CD4-positive, alpha-beta T cell (primary cell): ENCODE measurements around the gene ANKRD33B. TPM values are rescaled to one million over a fixed set of nuclear protein-coding genes. Genes with fewer than 3 reads are reported as not detected.

Experiments
- ATAC-seq: fragments of 200-7000 bp; cut with Tn5 transposase; one replicate; pipeline ENCODE4 v1.10.0; 2022; ENCODE audit warnings: mild to moderate bottlenecking; ENCODE audit not compliant: poor library complexity
- CTCF ChIA-PET: fragments of 350-600 bp; sonication (Branson Sonifier 250); formaldehyde crosslinking; loops from one replicate; lab custom pipeline; 2021; ENCODE audit warnings: antibody characterized with exemption, inconsistent platforms; lab: Charles Lee
- POLR2A ChIA-PET: fragments of 350-600 bp; sonication (Branson Sonifier 250); formaldehyde crosslinking; loops from one replicate; lab custom pipeline; 2021; ENCODE audit warnings: antibody characterized with exemption, inconsistent platforms; lab: Charles Lee
- DNase-seq, 14 experiments: peaks; one replicate each; pipeline ENCODE4 v3.0.0-alpha.2; 2013 to 2020; ENCODE audit warnings: mixed read lengths in 2 of 14
- H3K27ac ChIP-seq, 2 donors: one replicate each; pipeline versions ENCODE4 v1.5.1 to v1.7.0; 2013; ENCODE audit warnings: low read length in 2 of 2, low read depth in 1 of 2, mild to moderate bottlenecking in 1 of 2
- H3K27me3 ChIP-seq, 2 experiments: 1 replicate in 1 of 2; 2 replicates in 1 of 2; pipeline versions ENCODE4 v1.6.1 to v1.7.0; 2013; ENCODE audit warnings: low read length in 2 of 2, control low read depth in 1 of 2, mild to moderate bottlenecking in 1 of 2, moderate library complexity in 1 of 2; ENCODE audit not compliant: insufficient read depth in 2 of 2, control insufficient read depth in 1 of 2
- H3K36me3 ChIP-seq: one replicate; pipeline ENCODE4 v1.6.1; 2013; ENCODE audit warnings: low read length, control low read depth; ENCODE audit not compliant: insufficient read depth
- H3K4me1 ChIP-seq: one replicate; pipeline ENCODE4 v1.6.1; 2013; ENCODE audit warnings: low read length, control low read depth; ENCODE audit not compliant: insufficient read depth
- H3K4me3 ChIP-seq: one replicate; pipeline ENCODE4 v1.5.1; 2013; ENCODE audit warnings: mild to moderate bottlenecking, low read length, moderate library complexity
- H3K9me3 ChIP-seq, 2 experiments: 1 replicate in 1 of 2; 2 replicates in 1 of 2; pipeline versions ENCODE4 v1.6.1 to v1.7.0; 2013; ENCODE audit warnings: low read length in 2 of 2, mild to moderate bottlenecking in 2 of 2, control low read depth in 1 of 2, moderate library complexity in 1 of 2; ENCODE audit not compliant: control insufficient read depth in 1 of 2, insufficient read depth in 1 of 2
- H3K27ac Mint-ChIP-seq: one replicate; pipeline ENCODE4 v1.8.0; 2020; ENCODE audit warnings: mixed read lengths
- H3K27me3 Mint-ChIP-seq: one replicate; pipeline ENCODE4 v1.8.0; 2021; ENCODE audit warnings: mixed read lengths
- H3K36me3 Mint-ChIP-seq: one replicate; pipeline ENCODE4 v1.8.0; 2021; ENCODE audit warnings: low read depth, mixed read lengths
- H3K4me1 Mint-ChIP-seq: one replicate; pipeline ENCODE4 v1.8.0; 2021; ENCODE audit warnings: low read depth, mixed read lengths
- H3K4me3 Mint-ChIP-seq: one replicate; pipeline ENCODE4 v1.8.0; 2020; ENCODE audit warnings: mild to moderate bottlenecking, mixed read lengths
- H3K9me3 Mint-ChIP-seq: one replicate; pipeline ENCODE4 v1.8.0; 2020; ENCODE audit warnings: mixed read lengths
- intact Hi-C, 2 experiments: fragments of 100-400 bp; cut with DNase I in 1 of 2; cut with micrococcal nuclease in 1 of 2; formaldehyde crosslinking; loops; one replicate each; pipeline versions ENCODE4 v1.15.1 to v1.9.0; 2023 to 2025; cut with DNase I, micrococcal nuclease
- total RNA-seq, 174 experiments: library from RNA in 2 of 174; stranded (reverse) in 2 of 174; gene quantifications; one replicate each; pipeline ENCODE4 v1.2.3 and lab custom pipeline; 2021 to 2026
- TF ChIP-seq, protein P1 (sequence below): fragments of 200-600 bp; IDR thresholded peaks from one replicate; pipeline ENCODE4 v1.8.0; 2022; ENCODE audit warnings: antibody characterized with exemption, mild to moderate bottlenecking

ANKRD33B gene
- total RNA-seq, 2 experiments from 2014 or later: 0.99 to 1.3 TPM

DNA sequence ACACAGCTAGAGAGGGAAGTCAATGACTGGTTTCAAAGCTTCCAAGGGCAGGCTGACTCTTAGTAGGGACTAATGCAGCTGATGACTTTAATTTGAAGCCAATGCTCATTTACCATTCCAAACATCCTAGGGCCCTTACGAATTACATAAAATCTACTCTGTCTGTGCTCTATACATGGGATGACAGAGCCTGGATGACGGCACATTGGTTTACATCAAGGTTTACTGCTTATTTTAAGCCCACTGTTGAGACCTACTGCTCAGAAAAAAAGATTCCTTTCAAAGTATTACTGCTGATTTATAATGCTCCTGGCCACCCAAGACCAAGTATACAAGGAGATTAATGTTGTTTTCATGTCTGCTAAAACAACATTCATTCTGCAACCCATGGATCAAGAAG lies 123.0 kb downstream of the ANKRD33B start:
- no peak overlapping the region for H3K27ac Mint-ChIP-seq
- intact Hi-C loops: no loop called here
- H3K9me3 Mint-ChIP-seq: no peaks in the 10 kb centered on the region
- H3K36me3 Mint-ChIP-seq: peaks cover 66% of the 10 kb centered on the region
- no peak overlapping the region for H3K4me3 ChIP-seq
- H3K36me3 ChIP-seq: peaks cover 24% of the 10 kb centered on the region
- H3K4me1 ChIP-seq: no peaks in the 10 kb centered on the region
- TF ChIP-seq, protein P1, sequence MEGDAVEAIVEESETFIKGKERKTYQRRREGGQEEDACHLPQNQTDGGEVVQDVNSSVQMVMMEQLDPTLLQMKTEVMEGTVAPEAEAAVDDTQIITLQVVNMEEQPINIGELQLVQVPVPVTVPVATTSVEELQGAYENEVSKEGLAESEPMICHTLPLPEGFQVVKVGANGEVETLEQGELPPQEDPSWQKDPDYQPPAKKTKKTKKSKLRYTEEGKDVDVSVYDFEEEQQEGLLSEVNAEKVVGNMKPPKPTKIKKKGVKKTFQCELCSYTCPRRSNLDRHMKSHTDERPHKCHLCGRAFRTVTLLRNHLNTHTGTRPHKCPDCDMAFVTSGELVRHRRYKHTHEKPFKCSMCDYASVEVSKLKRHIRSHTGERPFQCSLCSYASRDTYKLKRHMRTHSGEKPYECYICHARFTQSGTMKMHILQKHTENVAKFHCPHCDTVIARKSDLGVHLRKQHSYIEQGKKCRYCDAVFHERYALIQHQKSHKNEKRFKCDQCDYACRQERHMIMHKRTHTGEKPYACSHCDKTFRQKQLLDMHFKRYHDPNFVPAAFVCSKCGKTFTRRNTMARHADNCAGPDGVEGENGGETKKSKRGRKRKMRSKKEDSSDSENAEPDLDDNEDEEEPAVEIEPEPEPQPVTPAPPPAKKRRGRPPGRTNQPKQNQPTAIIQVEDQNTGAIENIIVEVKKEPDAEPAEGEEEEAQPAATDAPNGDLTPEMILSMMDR: no peak
- POLR2A ChIA-PET: no interaction called here
- H3K27ac ChIP-seq: no peak overlapping the region
- H3K27me3 Mint-ChIP-seq: no peaks in the 10 kb centered on the region
- H3K27me3 ChIP-seq: no peaks in the 10 kb centered on the region
- H3K4me3 Mint-ChIP-seq: no peak overlapping the region
- DNase-seq (no peak), ATAC-seq (no peak)
- no peaks in the 10 kb centered on the region for H3K9me3 ChIP-seq
- CTCF ChIA-PET: no interaction called here
- peaks cover 4% of the 10 kb centered on the region for H3K4me1 Mint-ChIP-seq

DNA sequence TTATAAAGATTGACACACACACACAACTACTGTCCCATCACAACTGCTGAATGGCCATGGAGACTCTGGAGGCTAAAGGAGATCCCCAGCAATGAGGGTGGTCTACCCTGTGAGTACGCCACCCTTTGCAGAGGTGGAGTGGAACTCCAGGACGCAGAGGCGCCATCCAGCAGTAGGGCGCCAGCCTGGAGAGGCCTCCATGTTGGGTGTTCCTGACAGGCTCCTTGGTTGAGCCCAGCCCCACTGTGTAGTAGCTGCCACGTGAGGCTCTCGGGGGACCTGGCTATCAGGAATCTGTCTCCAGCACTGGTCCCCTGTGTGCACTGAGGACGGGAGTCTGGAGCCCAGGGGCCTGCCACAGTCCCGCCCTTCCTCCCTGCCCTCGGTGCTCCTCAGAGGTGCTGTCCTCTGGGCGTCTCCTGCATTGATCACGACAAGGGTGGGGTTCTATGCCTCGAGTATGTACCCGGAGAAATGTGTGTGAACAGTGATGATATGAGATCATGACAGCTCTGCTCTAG lies 124.8 kb downstream of the ANKRD33B start:
- ChIA-PET POLR2A (no interaction called here), CTCF (no interaction called here)
- intact Hi-C loops: no loop called here
- H3K27ac ChIP-seq: no peak overlapping the region
- H3K4me3 Mint-ChIP-seq: no peak overlapping the region
- peaks cover 14% of the 10 kb centered on the region for H3K36me3 ChIP-seq
- TF ChIP-seq, protein P1: no peak
- no peaks in the 10 kb centered on the region for H3K27me3 ChIP-seq
- H3K9me3 Mint-ChIP-seq: no peaks in the 10 kb centered on the region
- ATAC-seq (no peak), DNase-seq (no peak)
- H3K36me3 Mint-ChIP-seq: peaks cover 48% of the 10 kb centered on the region
- no peaks in the 10 kb centered on the region for H3K9me3 ChIP-seq
- no peaks in the 10 kb centered on the region for H3K4me1 ChIP-seq
- H3K4me1 Mint-ChIP-seq: peaks cover 4% of the 10 kb centered on the region
- no peak overlapping the region for H3K27ac Mint-ChIP-seq
- H3K27me3 Mint-ChIP-seq: no peaks in the 10 kb centered on the region
- no peak overlapping the region for H3K4me3 ChIP-seq

DNA sequence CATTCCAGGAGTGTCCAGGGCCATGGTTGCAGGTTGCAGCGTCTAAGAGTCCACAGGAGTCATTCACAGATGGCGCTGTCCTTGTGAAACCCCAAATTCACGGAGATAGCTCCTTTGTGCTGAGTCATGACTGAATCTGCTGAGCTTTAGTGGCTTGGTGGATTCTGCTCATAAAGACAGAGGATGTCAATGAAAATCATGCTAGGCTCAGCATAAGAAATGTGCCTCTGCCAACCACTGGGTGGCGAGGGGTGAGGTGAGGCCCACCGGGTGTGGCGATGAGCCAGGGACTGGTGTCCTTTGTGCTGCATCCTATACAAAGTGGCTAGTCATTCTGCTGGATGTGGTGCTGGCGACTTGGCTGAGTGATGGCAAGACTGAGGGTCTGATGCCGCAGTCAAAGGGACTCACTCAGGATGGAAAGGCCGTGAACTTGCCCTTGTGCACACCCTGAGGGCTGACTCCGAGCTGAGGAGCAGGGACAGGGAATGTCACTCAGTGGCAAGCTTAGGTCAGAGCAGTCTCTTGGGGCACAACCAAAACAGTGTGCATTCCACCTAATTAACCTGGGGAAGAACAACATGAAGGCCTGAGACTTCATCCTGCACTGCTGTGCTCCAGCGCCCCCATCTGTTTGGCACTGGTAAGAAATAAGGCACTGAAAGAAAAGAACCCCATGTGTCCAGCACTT lies 125.7 kb downstream of the ANKRD33B start:
- Histone ChIP-seq H3K27ac (no peak overlapping the region), H3K4me1 (no peaks in the 10 kb centered on the region), H3K4me3 (no peak overlapping the region), H3K36me3 (peaks cover 16% of the 10 kb centered on the region), H3K9me3 (no peaks in the 10 kb centered on the region), H3K27me3 (no peaks in the 10 kb centered on the region)
- H3K36me3 Mint-ChIP-seq: peaks cover 41% of the 10 kb centered on the region
- DNase-seq (peak in 1 of 14 experiments; percentile 25), ATAC-seq (no peak)
- ChIA-PET POLR2A (no interaction called here), CTCF (no interaction called here)
- TF ChIP-seq, protein P1: no peak
- no peak overlapping the region for H3K27ac Mint-ChIP-seq
- H3K4me1 Mint-ChIP-seq: peaks cover 4% of the 10 kb centered on the region
- intact Hi-C loops: no loop called here
- no peaks in the 10 kb centered on the region for H3K27me3 Mint-ChIP-seq
- no peak overlapping the region for H3K4me3 Mint-ChIP-seq
- no peaks in the 10 kb centered on the region for H3K9me3 Mint-ChIP-seq
